Measurements from ENCODE around the gene NAA38.

The NAA38 gene

DNA sequence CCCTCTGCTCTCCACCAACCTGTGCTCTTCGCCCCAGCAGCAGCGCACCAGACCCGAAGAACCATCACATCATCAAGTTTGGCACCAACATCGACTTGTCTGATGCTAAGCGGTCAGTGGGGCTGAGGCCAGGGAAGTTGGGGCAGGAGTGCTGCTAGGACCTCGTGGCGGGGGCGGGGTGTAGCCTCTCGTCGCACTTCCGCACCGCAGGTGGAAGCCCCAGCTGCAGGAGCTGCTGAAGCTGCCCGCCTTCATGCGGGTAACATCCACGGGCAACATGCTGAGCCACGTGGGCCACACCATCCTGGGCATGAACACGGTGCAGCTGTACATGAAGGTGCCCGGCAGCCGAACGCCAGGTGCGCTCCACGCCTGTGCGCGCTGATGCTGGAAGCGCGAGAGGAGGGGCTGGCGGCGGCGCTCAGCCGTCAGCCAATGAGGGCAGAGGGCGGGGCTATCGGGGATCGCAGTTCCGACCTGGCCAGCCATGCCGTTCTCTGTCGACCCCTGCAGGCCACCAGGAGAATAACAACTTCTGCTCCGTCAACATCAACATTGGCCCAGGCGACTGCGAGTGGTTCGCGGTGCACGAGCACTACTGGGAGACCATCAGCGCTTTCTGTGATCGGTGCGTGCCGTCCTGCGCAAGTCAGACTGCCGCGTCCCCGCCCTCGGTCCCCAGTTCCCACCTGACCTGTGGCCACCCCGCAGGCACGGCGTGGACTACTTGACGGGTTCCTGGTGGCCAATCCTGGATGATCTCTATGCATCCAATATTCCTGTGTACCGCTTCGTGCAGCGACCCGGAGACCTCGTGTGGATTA is 5.7 kb downstream of the NAA38 start:
- DNase-seq, result peak; percentile 94

DNA sequence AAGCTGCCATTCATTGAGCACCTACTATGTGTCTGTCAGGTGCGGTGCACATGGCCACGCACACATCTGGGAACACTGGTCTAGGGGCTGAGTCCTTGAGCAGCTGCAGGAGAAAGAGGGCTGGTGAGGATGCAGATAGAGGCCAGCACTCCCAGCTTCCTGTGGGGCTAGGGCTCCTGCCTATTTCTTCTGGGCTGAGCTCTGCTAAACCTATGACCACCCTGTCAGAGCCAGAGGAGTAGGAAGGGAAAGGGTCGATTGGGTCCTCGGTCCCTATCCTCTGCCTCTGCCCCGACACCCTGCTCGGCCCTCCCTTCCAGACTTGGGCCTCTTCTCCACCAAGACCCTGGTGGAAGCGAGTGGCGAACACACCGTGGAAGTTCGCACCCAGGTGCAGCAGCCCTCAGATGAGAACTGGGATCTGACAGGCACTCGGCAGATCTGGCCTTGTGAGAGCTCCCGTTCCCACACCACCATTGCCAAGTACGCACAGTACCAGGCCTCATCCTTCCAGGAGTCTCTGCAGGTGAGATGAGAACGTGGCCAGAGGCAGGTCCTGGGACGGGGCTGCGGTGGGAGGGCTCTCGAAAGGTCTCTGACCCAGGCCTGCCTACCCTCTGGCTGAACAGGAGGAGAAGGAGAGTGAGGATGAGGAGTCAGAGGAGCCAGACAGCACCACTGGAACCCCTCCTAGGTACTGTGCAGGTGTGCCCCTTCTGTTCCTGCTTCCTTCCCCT is 6.5 kb downstream of the NAA38 start:
- no peak for DNase-seq

DNA sequence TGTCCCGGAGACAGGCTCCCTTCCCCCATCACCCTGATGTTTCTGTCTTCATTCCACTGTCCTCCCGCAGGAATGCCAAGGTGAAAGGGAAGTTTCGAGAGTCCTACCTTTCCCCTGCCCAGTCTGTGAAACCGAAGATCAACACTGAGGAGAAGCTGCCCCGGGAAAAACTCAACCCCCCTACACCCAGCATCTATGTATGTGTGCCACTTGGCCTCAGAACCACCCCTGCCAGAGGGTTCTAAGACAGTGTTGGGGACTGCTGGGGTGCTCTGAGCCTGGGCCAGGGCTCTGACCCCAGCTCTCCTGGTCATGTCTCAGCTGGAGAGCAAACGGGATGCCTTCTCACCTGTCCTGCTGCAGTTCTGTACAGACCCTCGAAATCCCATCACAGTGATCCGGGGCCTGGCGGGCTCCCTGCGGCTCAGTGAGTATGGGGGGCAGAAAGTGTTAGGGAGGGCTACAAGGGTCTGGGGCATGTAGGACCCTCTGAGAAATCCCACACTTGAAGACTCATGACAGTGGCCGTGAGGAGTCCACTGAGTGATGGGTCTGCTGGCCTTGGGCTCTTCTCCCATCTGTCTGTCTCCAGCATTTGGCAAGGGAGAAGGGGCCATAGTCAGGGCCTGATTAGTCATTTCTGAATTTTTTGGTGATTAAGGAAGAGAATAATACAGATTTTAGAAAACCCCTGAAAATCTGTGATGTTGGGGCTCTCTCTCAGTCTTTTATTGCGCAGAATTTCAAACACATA is 7.4 kb downstream of the NAA38 start:
- DNase-seq, result no peak

DNA sequence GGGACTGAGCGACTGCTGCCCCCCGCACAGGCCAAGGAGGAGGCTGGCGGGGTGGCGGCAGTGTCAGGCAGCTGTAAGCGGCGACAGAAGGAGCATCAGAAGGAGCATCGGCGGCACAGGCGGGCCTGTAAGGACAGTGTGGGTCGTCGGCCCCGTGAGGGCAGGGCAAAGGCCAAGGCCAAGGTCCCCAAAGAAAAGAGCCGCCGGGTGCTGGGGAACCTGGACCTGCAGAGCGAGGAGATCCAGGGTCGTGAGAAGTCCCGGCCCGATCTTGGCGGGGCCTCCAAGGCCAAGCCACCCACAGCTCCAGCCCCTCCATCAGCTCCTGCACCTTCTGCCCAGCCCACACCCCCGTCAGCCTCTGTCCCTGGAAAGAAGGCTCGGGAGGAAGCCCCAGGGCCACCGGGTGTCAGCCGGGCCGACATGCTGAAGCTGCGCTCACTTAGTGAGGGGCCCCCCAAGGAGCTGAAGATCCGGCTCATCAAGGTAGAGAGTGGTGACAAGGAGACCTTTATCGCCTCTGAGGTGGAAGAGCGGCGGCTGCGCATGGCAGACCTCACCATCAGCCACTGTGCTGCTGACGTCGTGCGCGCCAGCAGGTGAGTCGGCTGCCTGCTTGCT is 8.1 kb downstream of the NAA38 start:
- no peak for DNase-seq

DNA sequence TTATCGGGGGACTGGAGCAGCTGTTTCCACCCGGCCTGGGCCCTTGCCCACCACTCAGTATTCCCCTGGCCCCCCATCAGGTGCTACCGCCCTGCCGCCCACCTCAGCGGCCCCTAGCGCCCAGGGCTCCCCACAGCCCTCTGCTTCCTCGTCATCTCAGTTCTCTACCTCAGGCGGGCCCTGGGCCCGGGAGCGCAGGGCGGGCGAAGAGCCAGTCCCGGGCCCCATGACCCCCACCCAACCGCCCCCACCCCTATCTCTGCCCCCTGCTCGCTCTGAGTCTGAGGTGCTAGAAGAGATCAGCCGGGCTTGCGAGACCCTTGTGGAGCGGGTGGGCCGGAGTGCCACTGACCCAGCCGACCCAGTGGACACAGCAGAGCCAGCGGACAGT is 8.6 kb downstream of the NAA38 start:
- no peak for DNase-seq

DNA sequence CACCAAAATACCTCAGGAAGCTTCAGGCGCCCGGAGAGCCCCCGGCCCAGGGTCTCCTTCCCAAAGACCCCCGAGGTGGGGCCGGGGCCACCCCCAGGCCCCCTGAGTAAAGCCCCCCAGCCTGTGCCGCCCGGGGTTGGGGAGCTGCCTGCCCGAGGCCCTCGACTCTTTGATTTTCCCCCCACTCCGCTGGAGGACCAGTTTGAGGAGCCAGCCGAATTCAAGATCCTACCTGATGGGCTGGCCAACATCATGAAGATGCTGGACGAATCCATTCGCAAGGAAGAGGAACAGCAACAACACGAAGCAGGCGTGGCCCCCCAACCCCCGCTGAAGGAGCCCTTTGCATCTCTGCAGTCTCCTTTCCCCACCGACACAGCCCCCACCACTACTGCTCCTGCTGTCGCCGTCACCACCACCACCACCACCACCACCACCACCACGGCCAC is 9.2 kb downstream of the NAA38 start:
- DNase-seq, result no peak

DNA sequence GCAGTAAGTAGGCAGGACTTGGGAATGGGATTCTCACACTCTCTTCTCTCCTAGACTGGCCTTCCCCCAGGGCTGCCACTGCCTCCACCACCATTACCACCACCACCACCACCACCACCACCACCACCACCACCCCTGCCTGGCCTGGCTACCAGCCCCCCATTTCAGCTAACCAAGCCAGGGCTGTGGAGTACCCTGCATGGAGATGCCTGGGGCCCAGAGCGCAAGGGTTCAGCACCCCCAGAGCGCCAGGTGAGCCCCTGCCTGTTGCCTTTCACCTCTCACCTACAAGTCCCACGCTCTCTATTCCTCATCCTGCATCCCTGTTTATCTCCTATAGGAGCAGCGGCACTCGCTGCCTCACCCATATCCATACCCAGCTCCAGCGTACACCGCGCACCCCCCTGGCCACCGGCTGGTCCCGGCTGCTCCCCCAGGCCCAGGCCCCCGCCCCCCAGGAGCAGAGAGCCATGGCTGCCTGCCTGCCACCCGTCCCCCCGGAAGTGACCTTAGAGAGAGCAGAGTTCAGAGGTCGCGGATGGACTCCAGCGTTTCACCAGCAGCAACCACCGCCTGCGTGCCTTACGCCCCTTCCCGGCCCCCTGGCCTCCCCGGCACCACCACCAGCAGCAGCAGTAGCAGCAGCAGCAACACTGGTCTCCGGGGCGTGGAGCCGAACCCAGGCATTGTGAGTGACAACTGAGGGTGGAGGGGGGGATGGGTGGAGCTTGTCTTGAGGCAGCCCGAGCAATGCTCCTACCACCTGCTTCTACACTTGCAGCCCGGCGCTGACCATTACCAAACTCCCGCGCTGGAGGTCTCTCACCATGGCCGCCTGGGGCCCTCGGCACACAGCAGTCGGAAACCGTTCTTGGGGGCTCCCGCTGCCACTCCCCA is 10.3 kb downstream of the NAA38 start:
- DNase-seq, result no peak

DNA sequence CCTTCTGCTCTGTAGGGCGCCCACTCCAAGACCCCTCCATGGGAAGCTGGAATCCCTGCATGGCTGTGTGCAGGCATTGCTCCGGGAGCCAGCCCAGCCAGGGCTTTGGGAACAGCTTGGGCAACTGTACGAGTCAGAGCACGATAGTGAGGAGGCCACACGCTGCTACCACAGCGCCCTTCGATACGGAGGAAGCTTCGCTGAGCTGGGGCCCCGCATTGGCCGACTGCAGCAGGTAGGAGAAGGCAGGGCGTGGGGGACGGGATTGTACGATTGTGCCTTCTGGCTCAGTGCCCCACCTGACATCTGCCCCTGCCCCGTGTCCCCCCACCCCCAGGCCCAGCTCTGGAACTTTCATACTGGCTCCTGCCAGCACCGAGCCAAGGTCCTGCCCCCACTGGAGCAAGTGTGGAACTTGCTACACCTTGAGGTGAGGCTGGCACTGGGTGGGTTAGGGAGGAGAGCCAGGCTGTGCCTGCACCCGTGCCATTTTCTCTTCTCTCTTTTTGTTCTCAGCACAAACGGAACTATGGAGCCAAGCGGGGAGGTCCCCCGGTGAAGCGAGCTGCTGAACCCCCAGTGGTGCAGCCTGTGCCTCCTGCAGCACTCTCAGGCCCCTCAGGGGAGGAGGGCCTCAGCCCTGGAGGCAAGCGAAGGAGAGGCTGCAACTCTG is 11.2 kb downstream of the NAA38 start:
- no peak for DNase-seq

DNA sequence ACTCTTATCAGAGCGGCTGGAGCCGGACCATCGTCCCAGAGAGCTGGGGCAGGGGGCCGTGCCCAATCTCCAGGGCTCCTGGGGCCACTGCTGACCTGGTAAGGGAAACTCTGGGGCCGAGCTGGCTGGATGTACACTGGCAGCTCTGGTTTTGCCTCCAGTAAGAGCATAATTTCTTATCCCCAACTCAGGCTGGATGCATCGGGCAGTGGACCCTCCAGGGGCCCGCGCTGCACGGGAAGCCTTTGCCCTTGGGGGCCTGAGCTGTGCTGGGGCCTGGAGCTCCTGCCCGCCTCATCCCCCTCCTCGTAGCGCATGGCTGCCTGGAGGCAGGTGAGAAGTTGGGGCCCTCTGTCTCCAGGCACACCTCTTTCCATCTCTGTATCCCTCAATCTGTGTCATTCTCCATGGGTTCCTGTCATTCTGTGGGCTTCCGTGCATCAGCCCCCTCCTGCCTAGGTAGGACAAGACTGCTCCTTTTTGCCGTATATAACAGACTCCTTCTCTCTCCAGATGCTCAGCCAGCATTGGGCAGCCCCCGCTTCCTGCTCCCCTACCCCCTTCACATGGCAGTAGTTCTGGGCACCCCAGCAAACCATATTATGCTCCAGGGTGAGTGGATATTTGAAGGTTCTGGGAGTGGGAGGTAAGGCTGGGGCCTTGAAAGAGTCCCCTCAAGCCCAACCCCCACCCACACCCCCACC is 11.8 kb downstream of the NAA38 start:
- DNase-seq, result no peak

DNA sequence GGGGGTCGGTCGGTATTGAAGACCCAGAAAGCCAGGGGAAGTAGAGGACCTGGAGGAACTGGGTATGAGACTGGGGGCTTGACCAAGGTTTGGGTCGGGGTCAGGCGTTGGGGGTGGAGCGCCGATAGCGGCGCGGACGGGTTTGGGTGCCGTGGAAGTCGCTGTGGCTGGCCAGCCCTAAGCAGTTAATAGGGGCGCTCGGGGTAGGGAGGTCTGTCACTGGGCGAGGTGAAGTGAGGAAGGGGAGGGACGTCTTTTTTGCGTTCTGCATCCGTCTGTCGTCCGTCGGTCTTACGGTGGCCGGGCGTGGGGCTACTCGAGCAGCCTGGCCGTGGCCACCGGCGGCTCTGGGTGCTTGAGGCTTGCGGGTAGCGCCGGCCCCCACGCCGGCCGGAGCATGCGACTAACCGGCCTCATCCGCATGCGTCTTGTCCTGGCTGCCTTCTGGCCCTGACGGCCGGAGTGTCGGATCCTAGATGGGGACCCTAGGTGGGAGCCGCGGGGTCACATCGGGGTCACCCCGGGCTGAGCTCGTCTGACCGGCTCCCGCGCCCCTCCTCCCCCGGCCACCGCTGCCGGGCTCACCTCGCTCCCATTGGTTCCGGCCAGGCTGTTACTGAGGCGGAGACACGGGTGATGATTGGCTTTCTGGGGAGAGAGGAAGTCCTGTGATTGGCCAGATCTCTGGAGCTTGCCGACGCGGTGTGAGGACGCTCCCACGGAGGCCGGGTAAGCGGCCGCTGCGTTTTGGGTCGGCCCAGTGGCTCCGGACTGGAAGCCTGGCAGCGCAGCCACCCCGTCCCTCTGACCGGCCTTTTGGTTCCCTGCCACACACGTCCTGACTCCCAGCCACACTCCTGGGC is 12.8 kb downstream of the NAA38 start:
- DNase-seq, result peak; percentile 90

DNA sequence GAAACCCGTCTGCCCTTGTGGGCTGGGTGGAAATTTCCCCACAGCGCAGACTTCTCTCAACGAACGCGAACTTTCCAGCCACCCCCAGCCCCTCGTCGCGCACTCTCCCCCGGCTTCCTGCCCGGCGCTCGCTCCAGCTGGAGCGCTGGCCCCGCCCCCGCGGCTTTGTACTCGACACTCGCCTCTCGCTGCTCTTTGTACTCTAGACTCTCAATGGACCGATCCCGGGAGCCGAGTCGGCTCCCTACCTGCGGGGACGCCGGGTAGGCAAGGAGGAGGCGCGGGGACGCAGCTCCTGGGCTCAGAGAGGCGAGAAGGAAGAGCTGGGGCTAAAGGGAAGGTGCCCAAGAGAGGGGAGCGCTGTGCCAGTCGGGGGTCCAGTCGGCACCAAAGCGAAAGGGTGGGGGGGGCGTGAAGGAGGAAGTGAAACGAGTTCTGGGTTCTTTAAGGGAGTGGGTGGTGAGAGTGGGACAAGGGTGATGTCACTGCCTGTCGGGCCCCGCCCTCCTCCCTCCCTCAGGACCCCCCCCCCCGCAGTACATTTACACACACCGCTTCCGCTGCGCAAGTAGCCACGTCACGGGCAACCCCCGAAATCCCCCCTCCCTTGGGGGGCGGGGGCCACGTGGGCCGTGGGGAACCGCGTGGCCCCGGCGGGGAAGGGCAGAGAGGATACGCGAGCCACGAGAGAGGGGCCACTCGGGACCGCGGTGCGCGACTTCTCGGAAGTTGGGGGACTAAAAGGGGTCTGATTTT is 13.6 kb downstream of the NAA38 start:
- peak; percentile 85 for DNase-seq

DNA sequence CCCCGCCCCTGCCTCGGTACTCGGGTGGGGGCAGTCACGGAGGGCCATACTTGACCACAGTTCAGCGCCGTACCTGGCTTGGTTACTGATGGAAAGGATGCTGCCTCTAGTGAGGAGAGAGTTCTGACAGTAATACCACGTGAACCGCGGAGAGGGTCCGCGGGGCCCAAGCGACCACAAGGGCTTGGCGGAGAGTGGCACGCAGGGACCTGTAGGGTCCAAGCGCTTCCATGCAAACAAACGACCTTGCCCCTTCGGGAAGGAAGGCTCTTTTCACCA is 14.2 kb downstream of the NAA38 start:
- DNase-seq, result no peak

DNA sequence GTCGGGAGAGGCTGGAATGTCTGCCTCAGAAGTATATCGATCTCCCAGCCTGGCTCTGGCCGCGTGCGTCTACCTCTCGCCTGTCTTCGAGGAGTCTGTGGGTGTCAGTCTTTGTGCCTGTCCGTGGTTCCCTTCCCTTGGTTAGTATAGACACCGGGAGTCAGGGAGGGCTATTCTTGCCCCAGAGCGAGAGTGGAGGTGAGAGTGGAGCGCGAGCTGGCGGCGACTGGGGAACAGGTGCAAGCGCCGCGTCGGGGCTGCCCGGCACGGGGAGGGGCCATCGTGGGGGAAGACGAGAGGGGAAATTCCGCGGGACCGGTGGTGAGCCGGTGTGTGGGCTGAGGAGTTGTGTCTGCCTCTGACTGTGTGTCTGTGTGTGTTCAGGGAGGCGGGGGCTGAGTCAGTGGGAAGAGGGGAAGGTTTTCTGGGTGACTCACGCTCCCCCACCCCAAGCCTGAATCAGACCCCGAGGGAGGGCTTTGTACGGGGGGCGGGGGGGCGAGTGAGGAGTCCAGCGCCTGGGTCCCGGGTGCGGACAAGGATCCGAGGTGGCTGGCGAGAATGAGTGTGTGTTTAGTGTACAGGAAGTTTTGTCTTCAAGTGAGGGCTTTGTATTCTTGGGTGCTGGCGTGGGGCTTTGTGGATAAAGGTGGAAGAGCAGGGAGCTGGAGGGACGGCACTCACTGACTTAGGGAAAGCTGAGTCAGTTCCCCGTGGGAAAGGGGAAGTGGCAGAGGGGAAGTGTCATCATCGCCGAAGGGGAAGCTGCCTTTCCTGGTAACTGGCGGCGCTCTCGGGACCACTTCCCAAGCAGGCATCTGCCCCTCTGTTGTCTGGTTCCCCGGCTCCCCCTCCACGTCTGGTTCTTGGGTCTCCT is 14.7 kb downstream of the NAA38 start:
- peak; percentile 74 for DNase-seq

DNA sequence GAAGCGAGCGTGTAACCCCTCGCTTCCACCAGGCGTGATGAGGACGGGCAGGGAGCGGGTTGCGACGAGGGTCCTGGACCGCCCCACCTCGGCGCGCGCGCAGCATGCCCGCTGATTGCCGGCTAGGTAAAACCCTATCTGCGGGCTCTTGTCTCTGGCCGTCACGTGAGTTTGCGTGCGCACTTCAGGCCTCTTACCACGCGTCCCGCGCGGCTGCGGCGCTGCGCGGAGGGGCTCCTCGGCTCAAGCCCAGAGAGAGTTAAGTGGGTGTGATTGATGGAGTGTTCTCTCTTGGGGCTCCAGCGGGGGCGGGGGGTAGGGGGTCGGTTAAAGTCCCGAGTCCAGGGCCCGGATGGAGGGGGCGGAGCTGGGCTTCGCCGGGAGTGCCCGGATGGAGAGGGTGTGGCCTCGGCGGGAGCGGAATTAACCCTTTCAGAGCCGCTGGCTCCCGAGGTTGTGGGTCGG is 15.4 kb downstream of the NAA38 start:
- peak; percentile 97 for DNase-seq

DNA sequence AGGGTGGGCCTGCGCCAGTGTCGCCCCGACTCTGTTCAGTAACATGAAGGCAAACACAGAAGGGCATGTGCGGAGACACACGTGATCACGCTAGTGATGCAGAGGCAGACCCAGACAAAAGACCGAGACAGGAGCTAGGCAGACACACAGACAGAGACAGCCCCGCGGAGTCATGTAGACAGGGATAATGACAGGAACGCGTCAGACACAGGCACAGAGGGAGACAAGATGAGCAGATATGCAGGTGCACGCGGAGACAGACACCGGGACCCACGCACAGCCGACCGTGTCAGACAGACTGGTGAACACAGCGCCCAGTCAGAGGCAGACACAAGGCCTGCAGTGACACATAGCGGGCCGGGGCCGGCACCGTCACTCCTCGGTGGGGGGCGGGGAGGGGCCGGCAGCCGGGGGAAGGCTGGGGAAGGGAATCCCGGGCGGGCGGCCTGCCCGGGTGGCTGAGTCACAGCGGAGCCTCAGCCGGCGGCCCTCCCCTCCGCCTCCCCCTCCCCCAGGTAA is 15.9 kb downstream of the NAA38 start:
- DNase-seq, result peak; percentile 87

DNA sequence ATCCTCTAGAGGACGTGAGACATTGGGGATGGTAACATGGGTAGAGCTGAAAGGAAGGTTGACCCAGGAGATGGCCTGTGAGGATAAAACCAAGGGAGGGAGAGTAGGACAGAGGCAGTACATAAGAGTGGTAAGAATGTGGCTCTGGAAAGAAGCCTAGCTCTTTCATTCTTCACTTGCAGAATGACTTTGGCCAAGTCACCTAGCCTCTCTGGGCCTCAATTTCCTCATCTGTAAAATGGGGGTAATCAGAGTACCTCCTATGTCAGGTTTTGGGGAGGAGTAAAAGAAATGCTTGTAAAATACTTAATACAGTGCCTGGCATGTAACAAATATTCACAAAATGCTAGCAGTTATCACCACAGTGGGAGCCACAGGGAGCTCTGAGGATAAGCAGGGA is 16.5 kb downstream of the NAA38 start:
- DNase-seq, result no peak

DNA sequence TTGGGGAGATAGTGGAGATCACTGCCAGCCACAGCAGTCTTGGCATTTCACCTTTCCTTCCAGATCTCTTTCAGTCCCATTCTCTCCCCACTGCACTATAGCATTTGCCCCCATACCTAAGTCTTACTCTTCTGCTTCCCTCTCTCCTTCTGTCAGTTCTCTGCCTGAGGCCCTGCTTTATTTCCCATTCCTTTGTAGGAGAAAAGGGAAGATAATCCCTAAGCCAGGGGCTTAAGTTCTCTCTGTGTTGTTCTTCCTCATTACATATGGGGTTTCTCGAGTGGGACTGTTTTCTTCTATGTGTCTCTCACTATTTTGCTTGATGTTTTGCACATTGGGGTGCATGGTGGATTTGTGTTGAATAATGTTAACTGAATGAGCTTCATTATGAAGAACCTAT is 16.9 kb downstream of the NAA38 start:
- no peak for DNase-seq

DNA sequence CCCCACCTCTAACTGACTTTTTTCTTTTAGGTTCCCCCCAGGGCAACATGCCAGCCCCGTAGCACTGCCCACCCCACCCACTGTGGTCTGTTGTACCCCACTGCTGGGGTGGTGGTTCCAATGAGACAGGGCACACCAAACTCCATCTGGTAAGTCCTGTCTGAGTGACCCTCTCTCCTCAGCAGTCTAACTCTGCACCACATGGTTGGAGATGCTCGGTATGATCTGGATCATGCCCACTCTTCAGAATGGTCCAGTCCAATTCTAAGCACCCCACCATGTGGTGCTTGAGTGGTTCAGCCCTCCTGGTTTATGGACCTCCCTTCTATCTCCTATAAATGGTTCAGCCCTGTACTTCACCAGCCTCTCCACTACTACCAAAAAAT is 17.5 kb downstream of the NAA38 start:
- no peak for DNase-seq

Data from right forelimb (tissue), 1 donor.